Mesenchymal stem cell (in vitro differentiated cells and primary cell): Measurements from ENCODE around the gene CDKN2AIPNL.
"Not testable (repeated sequence)": the region's sequence is repeated elsewhere in the genome, so short reads cannot be mapped to it uniquely, and the experiment has no call there.

Experiments used
- DNase-seq: peaks from one replicate; pipeline ENCODE4 v3.0.0-alpha.2; 2013
- H2AFZ ChIP-seq: one replicate; pipeline ENCODE4 v1.6.1; 2013; ENCODE audit warnings: low read depth, mild to moderate bottlenecking, control low read depth, inconsistent platforms, low read length, moderate library complexity
- H2AK5ac ChIP-seq: 2 replicates; pipeline ENCODE4 v1.6.1; 2013; ENCODE audit warnings: low read length, moderate library complexity, mild to moderate bottlenecking, inconsistent platforms; ENCODE audit not compliant: severe bottlenecking
- H2BK120ac ChIP-seq: one replicate; pipeline ENCODE4 v1.6.1; 2013; ENCODE audit warnings: low read depth, mild to moderate bottlenecking, inconsistent platforms, low read length, moderate library complexity
- H2BK12ac ChIP-seq, 2 experiments: one replicate each; pipeline ENCODE4 v1.6.1; 2013; ENCODE audit warnings: inconsistent platforms in 2 of 2, low read length in 2 of 2, mild to moderate bottlenecking in 2 of 2, moderate library complexity in 2 of 2, control low read depth in 1 of 2
- H2BK15ac ChIP-seq: one replicate; pipeline ENCODE4 v1.6.1; 2013; ENCODE audit warnings: mild to moderate bottlenecking, low read depth, inconsistent platforms; ENCODE audit not compliant: poor library complexity, severe bottlenecking
- H2BK5ac ChIP-seq: 2 replicates; pipeline ENCODE4 v1.6.1; 2013; ENCODE audit warnings: low read depth, mild to moderate bottlenecking, low read length, control low read depth, inconsistent platforms; ENCODE audit not compliant: poor library complexity, severe bottlenecking
- H3K14ac ChIP-seq, 2 experiments: one replicate each; pipeline ENCODE4 v1.6.1; 2013; ENCODE audit warnings: inconsistent platforms in 2 of 2, low read length in 2 of 2, control low read depth in 1 of 2, mild to moderate bottlenecking in 1 of 2, moderate library complexity in 1 of 2
- H3K18ac ChIP-seq, 2 experiments: one replicate each; pipeline ENCODE4 v1.6.1; 2013; ENCODE audit warnings: inconsistent platforms in 2 of 2, low read length in 2 of 2, control low read depth in 1 of 2, low read depth in 1 of 2, mild to moderate bottlenecking in 1 of 2
- H3K23ac ChIP-seq, 2 experiments: one replicate each; pipeline ENCODE4 v1.6.1; 2013; ENCODE audit warnings: inconsistent platforms in 2 of 2, low read length in 2 of 2, mild to moderate bottlenecking in 2 of 2, moderate library complexity in 2 of 2, control low read depth in 1 of 2
- H3K27ac ChIP-seq: 2 replicates; pipeline ENCODE4 v1.5.1; 2013; ENCODE audit warnings: mild to moderate bottlenecking, moderate library complexity, low read length, control low read depth, inconsistent platforms; ENCODE audit not compliant: poor library complexity, severe bottlenecking
- H3K27me3 ChIP-seq, 2 experiments: 2 replicates each; pipeline versions ENCODE4 v1.6.1 to v1.7.0; 2013; ENCODE audit warnings: low read length in 2 of 2, mild to moderate bottlenecking in 2 of 2, moderate library complexity in 2 of 2, control low read depth in 1 of 2, inconsistent platforms in 1 of 2; ENCODE audit not compliant: control insufficient read depth in 1 of 2, insufficient read depth in 1 of 2
- H3K36me3 ChIP-seq, 2 experiments: 2 replicates each; pipeline versions ENCODE4 v1.6.1 to v1.7.0; 2013; ENCODE audit warnings: low read length in 2 of 2, control low read depth in 1 of 2, inconsistent platforms in 1 of 2, low read depth in 1 of 2, mild to moderate bottlenecking in 1 of 2; ENCODE audit not compliant: insufficient read depth in 2 of 2, control insufficient read depth in 1 of 2
- H3K4ac ChIP-seq, 2 experiments: one replicate each; pipeline ENCODE4 v1.6.1; 2013; ENCODE audit warnings: inconsistent platforms in 2 of 2, low read length in 2 of 2, mild to moderate bottlenecking in 2 of 2, moderate library complexity in 2 of 2, control low read depth in 1 of 2, low read depth in 1 of 2
- H3K4me1 ChIP-seq: 2 replicates; pipeline ENCODE4 v1.6.1; 2013; ENCODE audit warnings: low read depth, low read length, control low read depth; ENCODE audit not compliant: control insufficient read depth, insufficient read depth
- H3K4me2 ChIP-seq: 2 replicates; pipeline ENCODE4 v1.6.1; 2013; ENCODE audit warnings: low read length, mild to moderate bottlenecking, inconsistent platforms; ENCODE audit not compliant: poor library complexity, severe bottlenecking
- H3K4me3 ChIP-seq, 2 experiments: 2 replicates each; pipeline versions ENCODE4 v1.5.1 to v1.7.0; 2013; ENCODE audit warnings: low read length in 2 of 2, mild to moderate bottlenecking in 2 of 2, control low read depth in 1 of 2, low read depth in 1 of 2; ENCODE audit not compliant: insufficient read depth in 1 of 2
- H3K79me1 ChIP-seq: replicated peaks from 2 replicates; pipeline ENCODE4 v1.6.1; 2013; ENCODE audit warnings: mild to moderate bottlenecking, control low read depth, low read length, inconsistent platforms; ENCODE audit not compliant: poor library complexity, severe bottlenecking
- H3K9ac ChIP-seq: 2 replicates; pipeline ENCODE4 v1.7.0; 2013; ENCODE audit warnings: mild to moderate bottlenecking, low read length, moderate library complexity
- H3K9me3 ChIP-seq: 2 replicates; pipeline ENCODE4 v1.7.0; 2013; ENCODE audit warnings: mild to moderate bottlenecking, low read length; ENCODE audit not compliant: control insufficient read depth
- H4K8ac ChIP-seq: one replicate; pipeline ENCODE4 v1.6.1; 2013; ENCODE audit warnings: inconsistent platforms, mild to moderate bottlenecking, low read length, moderate library complexity
- H4K91ac ChIP-seq: one replicate; pipeline ENCODE4 v1.6.1; 2013; ENCODE audit warnings: mild to moderate bottlenecking, low read length, inconsistent platforms
- whole genome bisulfite sequencing: methylation state at CpG from one replicate; pipeline ENCODE4 v1.1.7; 2013; ENCODE audit warnings: mixed read lengths; 5-methylcytosine and 5-hydroxymethylcytosine counted together

CDKN2AIPNL gene

GRCh38 chr5:134426361-134426760 lies 14.7 kb upstream of the CDKN2AIPNL start:
- peaks cover 2% of the 10 kb centered on the region for H3K4me1 ChIP-seq
- WGBS = 95% methylated on average over 7 of the region's 7 CpGs
- no peak for DNase-seq
- H4K8ac ChIP-seq = no peak overlapping the region
- H4K91ac ChIP-seq = no peak overlapping the region
- no peak overlapping the region for H2BK5ac ChIP-seq
- no peaks in the 10 kb centered on the region for H3K79me1 ChIP-seq
- H3K4me2 ChIP-seq = no peak overlapping the region
- no peaks in the 10 kb centered on the region for H3K27me3 ChIP-seq
- no peak overlapping the region for H2AK5ac ChIP-seq
- H3K9me3 ChIP-seq = no peaks in the 10 kb centered on the region
- no peak overlapping the region for H2BK12ac ChIP-seq
- H3K4ac ChIP-seq = no peak overlapping the region
- H2BK120ac ChIP-seq = no peak overlapping the region
- no peak overlapping the region for H3K4me3 ChIP-seq
- H3K9ac ChIP-seq = no peak overlapping the region
- H3K27ac ChIP-seq = no peak overlapping the region
- no peak overlapping the region for H3K18ac ChIP-seq
- no peak overlapping the region for H3K23ac ChIP-seq
- no peak overlapping the region for H2AFZ ChIP-seq
- no peaks in the 10 kb centered on the region for H3K36me3 ChIP-seq
- H3K14ac ChIP-seq = no peak overlapping the region
- no peak overlapping the region for H2BK15ac ChIP-seq

DNA sequence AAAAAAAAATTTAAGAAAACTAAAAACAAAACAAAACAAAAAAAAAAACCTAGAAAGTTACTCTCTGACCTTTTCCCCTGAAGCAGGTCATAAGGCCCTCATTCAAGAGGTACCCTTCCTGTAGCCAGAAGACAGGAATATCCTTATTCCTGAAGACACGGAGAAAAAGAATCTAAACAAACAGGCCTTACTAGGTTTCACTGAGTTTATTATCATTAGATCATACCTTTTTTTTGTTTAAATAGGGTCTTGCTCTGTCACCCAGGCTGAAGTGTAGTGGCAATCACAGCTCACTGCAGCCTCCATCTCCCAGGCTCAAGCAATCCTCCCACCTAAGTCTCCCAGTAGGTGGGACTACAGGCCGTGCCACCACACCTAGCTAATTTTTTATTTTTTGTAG lies 11.7 kb upstream of the CDKN2AIPNL start:
- no peak overlapping the region for H4K8ac ChIP-seq
- no peak overlapping the region for H3K4ac ChIP-seq
- H3K9ac ChIP-seq = no peak overlapping the region
- H3K27me3 ChIP-seq = no peaks in the 10 kb centered on the region
- H3K9me3 ChIP-seq = no peaks in the 10 kb centered on the region
- H2BK5ac ChIP-seq = no peak overlapping the region
- 100% methylated on average over 1 of the region's 2 CpGs for WGBS
- no peak overlapping the region for H2BK12ac ChIP-seq
- DNase-seq = no peak
- H2BK15ac ChIP-seq = no peak overlapping the region
- H3K4me2 ChIP-seq = no peak overlapping the region
- H2BK120ac ChIP-seq = no peak overlapping the region
- no peak overlapping the region for H3K23ac ChIP-seq
- H3K36me3 ChIP-seq = no peaks in the 10 kb centered on the region
- no peak overlapping the region for H2AK5ac ChIP-seq
- no peak overlapping the region for H2AFZ ChIP-seq
- H3K4me1 ChIP-seq = peaks cover 2% of the 10 kb centered on the region
- no peak overlapping the region for H3K18ac ChIP-seq
- H3K4me3 ChIP-seq = no peak overlapping the region
- H3K27ac ChIP-seq = no peak overlapping the region
- H4K91ac ChIP-seq = no peak overlapping the region
- H3K14ac ChIP-seq = no peak overlapping the region
- H3K79me1 ChIP-seq = no peaks in the 10 kb centered on the region

GRCh38 chr5:134422791-134423365 lies 11.2 kb upstream of the CDKN2AIPNL start:
- DNase-seq = no peak
- Histone ChIP-seq H4K8ac (no peak overlapping the region), H3K9ac (no peak overlapping the region), H3K27me3 (no peaks in the 10 kb centered on the region), H2BK15ac (no peak overlapping the region), H3K79me1 (no peaks in the 10 kb centered on the region), H3K27ac (no peak overlapping the region), H3K4ac (no peak overlapping the region), H2AFZ (no peak overlapping the region), H2AK5ac (no peak overlapping the region), H3K4me2 (no peak overlapping the region), H3K14ac (no peak overlapping the region), H3K4me3 (no peak overlapping the region), H3K23ac (no peak overlapping the region), H3K9me3 (no peaks in the 10 kb centered on the region), H3K18ac (no peak overlapping the region), H3K36me3 (no peaks in the 10 kb centered on the region), H2BK120ac (no peak overlapping the region), H2BK12ac (no peak overlapping the region), H4K91ac (no peak overlapping the region), H3K4me1 (peaks cover 2% of the 10 kb centered on the region), H2BK5ac (no peak overlapping the region)
- 94% methylated on average over 4 of the region's 7 CpGs for WGBS

DNA sequence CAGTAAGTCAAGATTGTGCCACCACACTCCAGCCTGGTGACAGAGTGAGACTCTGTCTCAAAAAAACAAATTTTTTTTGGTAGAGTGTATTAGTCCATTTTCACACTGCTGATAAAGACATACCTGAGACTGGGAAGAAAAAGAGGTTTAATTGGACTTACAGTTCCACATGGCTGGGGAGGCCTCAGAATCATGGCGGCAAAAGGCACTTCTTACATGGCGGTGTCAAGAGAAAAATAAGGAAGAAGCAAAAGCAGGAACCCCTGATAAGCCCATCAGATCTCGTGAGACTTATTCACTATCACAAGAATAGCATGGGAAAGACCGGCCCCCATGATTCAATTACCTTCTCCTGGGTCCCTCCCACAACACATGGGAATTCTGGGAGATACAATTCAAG lies 9.4 kb upstream of the CDKN2AIPNL start:
- not testable (repeated sequence) for H3K36me3 ChIP-seq, H2AK5ac ChIP-seq, H3K9ac ChIP-seq, H3K79me1 ChIP-seq, H3K18ac ChIP-seq, H4K91ac ChIP-seq, H3K4me1 ChIP-seq, H2AFZ ChIP-seq, DNase-seq, H3K9me3 ChIP-seq, H3K23ac ChIP-seq, H3K27ac ChIP-seq, H2BK12ac ChIP-seq, H3K4me3 ChIP-seq, H3K4ac ChIP-seq, H3K4me2 ChIP-seq, H3K14ac ChIP-seq, H2BK120ac ChIP-seq, H2BK15ac ChIP-seq, H3K27me3 ChIP-seq, H4K8ac ChIP-seq, H2BK5ac ChIP-seq
- WGBS = 98% methylated on average over 4 of the region's 4 CpGs
